ENCODE measurements around the gene MYOD1.

MYOD1 gene

DNA sequence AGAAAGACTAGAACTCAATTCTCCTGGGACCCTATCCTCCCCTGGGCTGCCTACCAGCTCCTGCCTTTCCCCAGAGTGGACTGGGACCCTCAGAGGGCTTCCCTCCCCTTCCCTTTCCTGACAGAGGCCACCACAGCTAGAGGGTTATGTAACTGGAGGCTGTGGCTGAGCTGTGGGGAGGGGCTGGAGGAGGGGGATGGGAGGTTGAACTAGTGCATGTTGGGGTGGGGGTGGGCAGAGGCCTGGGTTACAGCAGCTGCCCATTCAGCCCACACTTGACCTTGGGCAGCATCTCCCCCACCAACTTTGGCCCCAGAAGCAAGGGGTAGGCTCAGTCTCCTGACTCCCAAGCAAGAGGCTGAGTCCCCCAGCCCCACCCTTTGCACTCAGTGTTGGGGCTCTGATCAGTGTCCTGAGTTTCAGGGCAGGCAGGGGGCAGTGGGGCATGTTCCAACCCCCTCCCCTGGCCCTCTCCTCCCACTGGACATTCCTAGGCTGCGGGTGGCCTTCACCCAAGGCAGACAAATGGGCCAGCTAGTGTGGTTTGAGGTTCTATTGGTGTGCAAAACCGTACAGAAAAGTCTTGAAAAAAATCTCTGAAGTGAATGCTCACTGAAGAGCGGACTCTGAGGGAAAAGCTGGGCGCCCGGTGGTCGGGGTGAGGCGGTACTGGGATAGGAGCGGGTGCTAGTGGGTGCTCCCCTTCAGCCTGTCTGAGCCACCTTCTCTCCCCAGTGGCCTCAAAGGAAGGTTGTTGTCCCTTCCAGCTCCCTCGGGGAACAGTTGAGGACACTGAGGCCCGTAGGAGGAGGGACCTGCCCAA lies 19.0 kb downstream of the MYOD1 start:
- Mint-ChIP-seq H3K9me3 (no peaks in the 10 kb centered on the region), H3K4me3 (no peak overlapping the region), H3K4me1 (peaks cover 6% of the 10 kb centered on the region), H3K36me3 (no peaks in the 10 kb centered on the region), H3K27me3 (peaks cover 18% of the 10 kb centered on the region), H3K27ac (no peak overlapping the region)

GRCh38 chr11:17739945-17740338 lies 20.6 kb downstream of the MYOD1 start:
- H3K27me3 Mint-ChIP-seq = peaks cover 11% of the 10 kb centered on the region
- H3K27ac Mint-ChIP-seq = no peak overlapping the region
- no peak overlapping the region for H3K4me3 Mint-ChIP-seq
- no peaks in the 10 kb centered on the region for H3K4me1 Mint-ChIP-seq
- H3K9me3 Mint-ChIP-seq = no peaks in the 10 kb centered on the region
- no peaks in the 10 kb centered on the region for H3K36me3 Mint-ChIP-seq

DNA sequence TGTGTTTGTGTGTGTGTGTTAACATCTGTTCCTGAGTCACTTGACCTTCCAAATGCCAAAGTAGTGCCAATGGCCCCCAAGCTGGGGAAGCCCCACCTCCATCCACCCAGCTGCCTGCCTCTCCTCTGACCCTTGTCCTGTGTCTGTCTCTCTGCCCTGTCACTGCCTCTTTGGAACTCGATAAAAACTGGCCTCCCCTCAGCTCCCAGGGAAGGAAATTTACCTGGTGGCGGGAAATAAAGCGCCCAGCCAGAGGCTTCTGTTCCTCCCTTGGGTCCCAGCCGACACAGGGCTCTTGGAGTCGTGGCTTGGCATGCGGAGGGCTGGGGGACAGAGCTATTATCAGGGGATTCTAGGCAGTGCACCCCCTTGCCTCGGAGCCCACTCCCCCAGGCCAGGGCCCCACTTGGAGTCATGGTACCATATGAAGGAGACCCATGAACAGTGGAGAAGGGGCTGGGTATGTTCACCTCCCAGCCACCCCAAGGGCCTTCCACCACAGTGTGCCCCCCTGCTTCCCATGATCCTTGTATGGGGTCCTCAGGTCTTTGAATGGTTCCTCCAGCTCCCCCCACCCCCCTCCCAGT lies 21.4 kb downstream of the MYOD1 start:
- H3K4me3 Mint-ChIP-seq = no peak overlapping the region
- H3K27ac Mint-ChIP-seq = no peak overlapping the region
- no peaks in the 10 kb centered on the region for H3K9me3 Mint-ChIP-seq
- no peaks in the 10 kb centered on the region for H3K36me3 Mint-ChIP-seq
- peaks cover 13% of the 10 kb centered on the region for H3K27me3 Mint-ChIP-seq
- H3K4me1 Mint-ChIP-seq = no peaks in the 10 kb centered on the region

GRCh38 chr11:17741487-17741886 lies 22.1 kb downstream of the MYOD1 start:
- no peaks in the 10 kb centered on the region for H3K36me3 Mint-ChIP-seq
- no peak overlapping the region for H3K27ac Mint-ChIP-seq
- H3K4me1 Mint-ChIP-seq = no peaks in the 10 kb centered on the region
- peaks cover 12% of the 10 kb centered on the region for H3K27me3 Mint-ChIP-seq
- no peaks in the 10 kb centered on the region for H3K9me3 Mint-ChIP-seq
- no peak overlapping the region for H3K4me3 Mint-ChIP-seq

GRCh38 chr11:17742019-17742418 lies 22.6 kb downstream of the MYOD1 start:
- Mint-ChIP-seq H3K27ac (no peak overlapping the region), H3K4me1 (no peaks in the 10 kb centered on the region), H3K9me3 (no peaks in the 10 kb centered on the region), H3K4me3 (no peak overlapping the region), H3K36me3 (no peaks in the 10 kb centered on the region), H3K27me3 (peaks cover 9% of the 10 kb centered on the region)

DNA sequence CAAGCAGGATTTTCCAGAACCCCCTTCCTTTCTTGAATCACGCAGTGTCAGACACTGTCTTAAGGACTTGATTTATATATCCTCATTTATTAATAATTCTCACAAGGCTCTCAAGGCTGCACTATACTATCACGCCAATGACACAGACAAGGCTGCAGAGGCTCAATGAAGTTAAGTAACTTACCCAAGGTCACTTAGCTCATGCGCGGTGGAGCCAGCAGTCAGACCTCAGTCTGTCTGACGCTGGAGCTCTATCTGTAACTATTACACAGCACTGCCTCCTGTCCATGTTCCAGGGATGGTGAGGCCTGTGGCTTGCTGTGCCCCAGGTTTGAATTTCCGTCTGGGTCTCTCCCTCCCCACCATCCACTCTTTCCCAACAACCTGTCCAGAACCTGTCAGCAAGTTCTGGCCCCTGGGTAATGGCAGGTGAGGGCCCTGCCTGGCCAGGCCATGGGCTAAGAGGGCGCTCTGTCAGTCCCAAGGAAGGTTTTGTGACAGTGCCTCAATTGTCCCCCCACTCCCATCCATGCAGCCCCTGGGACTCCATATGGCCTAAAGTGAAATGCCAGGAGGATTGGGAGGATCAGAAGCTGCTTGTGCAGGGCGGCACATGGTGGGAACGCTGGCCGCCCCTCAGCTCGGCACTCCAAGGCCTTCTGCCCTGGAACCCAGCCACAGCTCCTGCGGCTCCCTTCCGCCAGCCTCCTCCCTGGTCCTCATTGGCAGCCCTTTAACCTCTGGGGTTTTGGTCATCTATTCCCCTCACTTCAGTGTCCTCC lies 23.8 kb downstream of the MYOD1 start:
- H3K36me3 Mint-ChIP-seq = no peaks in the 10 kb centered on the region
- H3K27me3 Mint-ChIP-seq = peaks cover 6% of the 10 kb centered on the region
- H3K4me3 Mint-ChIP-seq = no peak overlapping the region
- no peak overlapping the region for H3K27ac Mint-ChIP-seq
- no peaks in the 10 kb centered on the region for H3K4me1 Mint-ChIP-seq
- no peaks in the 10 kb centered on the region for H3K9me3 Mint-ChIP-seq

GRCh38 chr11:17743808-17744119 lies 24.4 kb downstream of the MYOD1 start:
- H3K4me3 Mint-ChIP-seq = no peak overlapping the region
- no peaks in the 10 kb centered on the region for H3K36me3 Mint-ChIP-seq
- H3K27me3 Mint-ChIP-seq = peaks cover 6% of the 10 kb centered on the region
- no peaks in the 10 kb centered on the region for H3K4me1 Mint-ChIP-seq
- H3K9me3 Mint-ChIP-seq = no peaks in the 10 kb centered on the region
- H3K27ac Mint-ChIP-seq = no peak overlapping the region

DNA sequence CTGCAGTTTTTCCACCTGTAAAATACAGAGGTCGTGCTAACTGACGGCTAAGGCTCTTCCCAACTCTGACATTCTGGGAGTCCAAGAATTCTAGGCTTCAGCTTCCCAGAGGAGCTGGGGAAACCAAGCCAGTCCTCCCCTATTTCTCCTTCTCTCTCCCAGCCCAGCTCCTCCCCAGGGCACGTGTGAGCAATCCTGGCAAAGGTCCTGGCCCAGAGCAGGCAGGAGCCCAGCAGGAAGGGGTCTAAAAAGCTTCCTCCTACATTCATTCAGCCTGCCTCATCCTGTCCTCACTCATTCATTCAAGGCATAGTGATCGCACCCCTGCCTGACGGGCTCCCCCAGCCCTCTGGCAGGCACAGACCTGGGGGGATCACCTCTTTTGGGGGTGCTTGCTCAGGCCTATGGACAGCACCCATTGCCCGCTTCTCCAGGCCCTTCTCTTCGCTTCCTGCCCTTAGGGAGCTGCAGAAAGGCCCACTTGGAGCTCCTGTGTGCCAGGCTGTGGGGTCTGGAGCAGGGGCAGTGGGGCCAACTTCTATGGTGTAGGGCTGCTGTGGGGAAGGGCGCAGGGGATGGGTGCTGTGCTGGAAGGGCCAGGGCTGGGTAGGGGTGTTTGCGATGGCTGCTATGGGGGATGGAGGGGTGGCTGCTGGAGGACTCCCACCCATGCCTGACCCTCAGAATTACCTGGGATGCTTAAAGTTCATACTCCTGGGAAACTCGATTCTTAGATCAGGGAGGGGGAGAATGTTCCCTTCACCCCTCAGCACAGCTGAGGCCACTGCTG lies 25.0 kb downstream of the MYOD1 start:
- H3K4me1 Mint-ChIP-seq = no peaks in the 10 kb centered on the region
- peaks cover 6% of the 10 kb centered on the region for H3K27me3 Mint-ChIP-seq
- no peaks in the 10 kb centered on the region for H3K9me3 Mint-ChIP-seq
- no peak overlapping the region for H3K4me3 Mint-ChIP-seq
- no peak overlapping the region for H3K27ac Mint-ChIP-seq
- no peaks in the 10 kb centered on the region for H3K36me3 Mint-ChIP-seq

GRCh38 chr11:17745023-17745772 lies 25.8 kb downstream of the MYOD1 start:
- no peak overlapping the region for H3K4me3 Mint-ChIP-seq
- no peaks in the 10 kb centered on the region for H3K4me1 Mint-ChIP-seq
- H3K27me3 Mint-ChIP-seq = peaks cover 6% of the 10 kb centered on the region
- H3K36me3 Mint-ChIP-seq = no peaks in the 10 kb centered on the region
- no peak overlapping the region for H3K27ac Mint-ChIP-seq
- H3K9me3 Mint-ChIP-seq = no peaks in the 10 kb centered on the region

DNA sequence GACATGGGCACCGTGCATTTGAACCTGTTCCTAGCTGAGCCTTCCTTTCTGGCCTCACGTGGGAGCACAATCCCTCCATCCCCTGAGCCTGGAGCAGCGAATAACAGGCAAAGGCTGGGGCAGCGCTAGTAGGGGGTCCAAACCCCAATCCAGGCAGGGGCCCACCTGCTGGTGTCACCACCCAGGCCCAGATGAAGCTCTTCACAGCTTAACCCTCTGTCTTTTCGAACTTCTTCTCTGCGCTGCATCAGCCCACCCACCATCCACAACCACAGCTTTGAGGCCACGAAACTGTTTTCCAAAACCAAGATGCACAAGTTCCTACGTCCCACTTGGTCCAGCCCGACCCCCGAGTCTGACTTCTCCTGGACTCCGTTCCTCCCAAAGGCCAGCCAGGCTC lies 26.7 kb downstream of the MYOD1 start:
- H3K9me3 Mint-ChIP-seq = no peaks in the 10 kb centered on the region
- no peaks in the 10 kb centered on the region for H3K36me3 Mint-ChIP-seq
- no peak overlapping the region for H3K4me3 Mint-ChIP-seq
- peaks cover 6% of the 10 kb centered on the region for H3K27me3 Mint-ChIP-seq
- no peak overlapping the region for H3K27ac Mint-ChIP-seq
- H3K4me1 Mint-ChIP-seq = no peaks in the 10 kb centered on the region

- H3K36me3 Mint-ChIP-seq = no peaks in the 10 kb centered on the region
- no peaks in the 10 kb centered on the region for H3K4me1 Mint-ChIP-seq
- H3K9me3 Mint-ChIP-seq = no peaks in the 10 kb centered on the region
- no peak overlapping the region for H3K4me3 Mint-ChIP-seq
- H3K27me3 Mint-ChIP-seq = peaks cover 4% of the 10 kb centered on the region
- H3K27ac Mint-ChIP-seq = no peak overlapping the region
These were observed 28.0 kb downstream of the MYOD1 start for GRCh38 chr11:17747131-17747955.

DNA sequence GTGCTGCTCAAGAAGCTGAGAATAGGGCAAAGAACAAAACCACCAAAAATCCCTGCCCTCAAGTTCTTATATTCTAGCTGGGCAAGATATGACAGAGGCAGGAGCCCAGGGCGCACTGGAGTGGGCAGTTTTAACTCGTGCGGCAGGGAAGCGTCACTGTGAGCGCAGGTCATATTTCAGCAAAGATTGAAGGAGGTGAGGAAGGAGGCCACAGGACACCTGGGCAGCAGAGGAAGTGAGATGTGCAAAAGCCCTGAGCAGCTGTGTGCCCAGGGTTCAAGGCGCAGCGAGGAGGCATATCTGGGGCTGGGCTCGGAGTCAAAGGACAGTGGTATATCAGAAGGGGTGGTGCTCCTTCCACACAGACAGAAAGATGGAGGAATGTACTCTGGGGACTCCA lies 28.7 kb downstream of the MYOD1 start:
- Mint-ChIP-seq H3K36me3 (no peaks in the 10 kb centered on the region), H3K27me3 (peaks cover 5% of the 10 kb centered on the region), H3K4me3 (no peak overlapping the region), H3K9me3 (no peaks in the 10 kb centered on the region), H3K4me1 (no peaks in the 10 kb centered on the region), H3K27ac (no peak overlapping the region)

GRCh38 chr11:17748761-17749721 lies 29.7 kb downstream of the MYOD1 start:
- no peak overlapping the region for H3K4me3 Mint-ChIP-seq
- H3K27ac Mint-ChIP-seq = no peak overlapping the region
- H3K36me3 Mint-ChIP-seq = no peaks in the 10 kb centered on the region
- no peaks in the 10 kb centered on the region for H3K9me3 Mint-ChIP-seq
- peaks cover 5% of the 10 kb centered on the region for H3K27me3 Mint-ChIP-seq
- H3K4me1 Mint-ChIP-seq = no peaks in the 10 kb centered on the region
